Muscle layer of colon (tissue), 2 donors: Measurements from ENCODE around the gene TRIM64.
"Not testable (repeated sequence)": the region's sequence is repeated elsewhere in the genome, so short reads cannot be mapped to it uniquely, and the experiment has no call there.

Experiments used
- H3K27ac ChIP-seq: one replicate; pipeline ENCODE4 v1.7.0; 2013; ENCODE audit warnings: low read depth, mild to moderate bottlenecking, low read length, moderate library complexity
- H3K27me3 ChIP-seq, 2 donors: one replicate each; pipeline ENCODE4 v1.7.0; 2013; ENCODE audit warnings: low read length in 2 of 2, mild to moderate bottlenecking in 2 of 2; ENCODE audit not compliant: insufficient read depth in 2 of 2, control insufficient read depth in 1 of 2
- H3K36me3 ChIP-seq: one replicate; pipeline ENCODE4 v1.7.0; 2013; ENCODE audit warnings: mild to moderate bottlenecking, low read length; ENCODE audit not compliant: insufficient read depth
- H3K4me1 ChIP-seq: one replicate; pipeline ENCODE4 v1.7.0; 2013; ENCODE audit warnings: mild to moderate bottlenecking, low read length; ENCODE audit not compliant: insufficient read depth
- H3K4me3 ChIP-seq, 2 donors: one replicate each; pipeline ENCODE4 v1.7.0; 2013; ENCODE audit warnings: low read length in 2 of 2, low read depth in 1 of 2, mild to moderate bottlenecking in 1 of 2, moderate library complexity in 1 of 2
- H3K9ac ChIP-seq: one replicate; pipeline ENCODE4 v1.7.0; 2013; ENCODE audit warnings: low read length
- H3K9me3 ChIP-seq: one replicate; pipeline ENCODE4 v1.7.0; 2013; ENCODE audit warnings: mild to moderate bottlenecking, low read length
- donor health status: abdominal sarcoma.
- donor health status: Adenocarcinoma of cecum.

Gene TRIM64

GRCh38 chr11:89965737-89966136, at the start of gene TRIM64:
Gene TRIM64 (plus strand): TSS chr11:89966037. CDS start chr11:89968504, 2,467 bp downstream.
- not testable (repeated sequence) for H3K27ac ChIP-seq, H3K36me3 ChIP-seq, H3K4me3 ChIP-seq, H3K4me1 ChIP-seq, H3K9me3 ChIP-seq, H3K9ac ChIP-seq, H3K27me3 ChIP-seq

GRCh38 chr11:89922195-89922660, 43.6 kb upstream of the TRIM64 start, which contains the start of gene TRIM49D1:
Gene TRIM49D1 (minus strand): TSS chr11:89922245. CDS start chr11:89917710, 4,535 bp downstream.
- no peaks in the 10 kb centered on the region for H3K36me3 ChIP-seq
- H3K4me3 ChIP-seq = no peak within 1 kb of the TSS
- no peak within 1 kb of the TSS for H3K9ac ChIP-seq
- H3K9me3 ChIP-seq = no peaks in the 10 kb centered on the region
- H3K27ac ChIP-seq = no peak within 1 kb of the TSS
- H3K27me3 ChIP-seq = no peaks in the 10 kb centered on the region
- H3K4me1 ChIP-seq = no peaks in the 10 kb centered on the region

GRCh38 chr11:89923764-89924163, 42.1 kb upstream of the TRIM64 start, which contains the start of gene TRIM49D2:
Gene TRIM49D2 (plus strand): TSS chr11:89924064. CDS start chr11:89926762, 2,698 bp downstream.
- not testable (repeated sequence) for H3K36me3 ChIP-seq, H3K27me3 ChIP-seq, H3K4me1 ChIP-seq, H3K27ac ChIP-seq, H3K9ac ChIP-seq, H3K9me3 ChIP-seq, H3K4me3 ChIP-seq

- not testable (repeated sequence) for H3K27ac ChIP-seq, H3K4me1 ChIP-seq
Observed at GRCh38 chr11:89960833-89961232, 5.0 kb upstream of the TRIM64 start.

More at GRCh38 chr11:89960833-89961232, 5.0 kb upstream of the TRIM64 start:
- H3K9me3 ChIP-seq, H3K9ac ChIP-seq, H3K36me3 ChIP-seq, H3K27me3 ChIP-seq, H3K4me3 ChIP-seq: not testable (repeated sequence)
